Astrocyte of the hippocampus (primary cell): ENCODE results near the gene ISOC2.
"Not testable (repeated sequence)": the region's sequence is repeated elsewhere in the genome, so short reads cannot be mapped to it uniquely, and the experiment has no call there.

Experiments used
- DNase-seq: peaks from one replicate; pipeline ENCODE4 v3.0.0; 2011; ENCODE audit warnings: low read depth, low spot score

ISOC2 gene

GRCh38 chr19:55441319-55441691, 20.1 kb downstream of the ISOC2 start:
- DNase-seq, result no peak

- DNase-seq, result no peak
Observed at GRCh38 chr19:55440411-55441105, 20.9 kb downstream of the ISOC2 start.

GRCh38 chr19:55439052-55439451, 22.4 kb downstream of the ISOC2 start:
- no peak for DNase-seq

- peak; percentile 87 for DNase-seq
Observed at GRCh38 chr19:55437410-55437809, 24.0 kb downstream of the ISOC2 start.

GRCh38 chr19:55436847-55437246, 24.6 kb downstream of the ISOC2 start:
- no peak for DNase-seq

- DNase-seq, result no peak
Observed at GRCh38 chr19:55435020-55435419, 26.4 kb downstream of the ISOC2 start.

GRCh38 chr19:55434356-55434919, 27.0 kb downstream of the ISOC2 start:
- no peak for DNase-seq

- no peak for DNase-seq
Observed at GRCh38 chr19:55433292-55433691, 28.1 kb downstream of the ISOC2 start.

GRCh38 chr19:55432241-55432959, 29.0 kb downstream of the ISOC2 start:
- no peak for DNase-seq

GRCh38 chr19:55431183-55431582, 30.3 kb downstream of the ISOC2 start:
- no peak for DNase-seq

- DNase-seq, result no peak
Observed at GRCh38 chr19:55426042-55426441, 35.4 kb downstream of the ISOC2 start.

- DNase-seq, result no peak
Observed at GRCh38 chr19:55424518-55424917, 36.9 kb downstream of the ISOC2 start.

GRCh38 chr19:55423225-55424005, 38.0 kb downstream of the ISOC2 start:
- no peak for DNase-seq

GRCh38 chr19:55421281-55421680, 40.2 kb downstream of the ISOC2 start:
- DNase-seq, result not testable (repeated sequence)

GRCh38 chr19:55419624-55420236, 41.7 kb downstream of the ISOC2 start:
- no peak for DNase-seq

- no peak for DNase-seq
Observed at GRCh38 chr19:55419103-55419502, 42.3 kb downstream of the ISOC2 start.

GRCh38 chr19:55418185-55418584, 43.3 kb downstream of the ISOC2 start:
- peak; percentile 91 for DNase-seq

- no peak for DNase-seq
Observed at GRCh38 chr19:55410168-55410567, 51.3 kb downstream of the ISOC2 start.

GRCh38 chr19:55409179-55409578, 52.3 kb downstream of the ISOC2 start:
- DNase-seq, result not testable (repeated sequence)

GRCh38 chr19:55408533-55408872, 52.9 kb downstream of the ISOC2 start:
- no peak for DNase-seq

GRCh38 chr19:55407800-55408532, 53.5 kb downstream of the ISOC2 start:
- peak; percentile 100 for DNase-seq
